ENCODE results near the gene RUNX1.

Gene RUNX1

GRCh38 chr21:34965200-34966174 is 83.6 kb downstream of the RUNX1 start:
- H3K27ac ChIP-seq (ENCODE audit: poor library complexity, severe bottlenecking) = peak overlapping the region; percentile 33
- no peak overlapping the region for H3K4me3 ChIP-seq (ENCODE audit: severe bottlenecking)
- no peaks in the 10 kb centered on the region for H3K27me3 ChIP-seq (ENCODE audit: insufficient read depth, poor library complexity, severe bottlenecking)
- TF ChIP-seq, protein P1, sequence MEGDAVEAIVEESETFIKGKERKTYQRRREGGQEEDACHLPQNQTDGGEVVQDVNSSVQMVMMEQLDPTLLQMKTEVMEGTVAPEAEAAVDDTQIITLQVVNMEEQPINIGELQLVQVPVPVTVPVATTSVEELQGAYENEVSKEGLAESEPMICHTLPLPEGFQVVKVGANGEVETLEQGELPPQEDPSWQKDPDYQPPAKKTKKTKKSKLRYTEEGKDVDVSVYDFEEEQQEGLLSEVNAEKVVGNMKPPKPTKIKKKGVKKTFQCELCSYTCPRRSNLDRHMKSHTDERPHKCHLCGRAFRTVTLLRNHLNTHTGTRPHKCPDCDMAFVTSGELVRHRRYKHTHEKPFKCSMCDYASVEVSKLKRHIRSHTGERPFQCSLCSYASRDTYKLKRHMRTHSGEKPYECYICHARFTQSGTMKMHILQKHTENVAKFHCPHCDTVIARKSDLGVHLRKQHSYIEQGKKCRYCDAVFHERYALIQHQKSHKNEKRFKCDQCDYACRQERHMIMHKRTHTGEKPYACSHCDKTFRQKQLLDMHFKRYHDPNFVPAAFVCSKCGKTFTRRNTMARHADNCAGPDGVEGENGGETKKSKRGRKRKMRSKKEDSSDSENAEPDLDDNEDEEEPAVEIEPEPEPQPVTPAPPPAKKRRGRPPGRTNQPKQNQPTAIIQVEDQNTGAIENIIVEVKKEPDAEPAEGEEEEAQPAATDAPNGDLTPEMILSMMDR (IDR thresholded peaks at IDR 0.05; ENCODE audit: poor library complexity, severe bottlenecking) = no peak
- H3K4me1 ChIP-seq (ENCODE audit: insufficient read depth, poor library complexity, severe bottlenecking) = peaks cover 15% of the 10 kb centered on the region
- no peaks in the 10 kb centered on the region for H3K36me3 ChIP-seq (ENCODE audit: low read depth)
- peak; percentile 40; the same call in 2 of the 3 replicates for ATAC-seq (ENCODE audit: low read depth)
- H3K9me3 ChIP-seq (ENCODE audit: severe bottlenecking) = no peaks in the 10 kb centered on the region
- no peak for DNase-seq (ENCODE audit: low spot score)

GRCh38 chr21:34962586-34963222 is 86.4 kb downstream of the RUNX1 start:
- Histone ChIP-seq H3K27me3 (ENCODE audit: insufficient read depth, poor library complexity, severe bottlenecking) (no peaks in the 10 kb centered on the region), H3K4me1 (ENCODE audit: insufficient read depth, poor library complexity, severe bottlenecking) (peaks cover 15% of the 10 kb centered on the region), H3K9me3 (ENCODE audit: severe bottlenecking) (no peaks in the 10 kb centered on the region), H3K4me3 (ENCODE audit: severe bottlenecking) (no peak overlapping the region), H3K27ac (ENCODE audit: poor library complexity, severe bottlenecking) (no peak overlapping the region), H3K36me3 (ENCODE audit: low read depth) (no peaks in the 10 kb centered on the region)
- DNase-seq (ENCODE audit: low spot score) (no peak), ATAC-seq (ENCODE audit: low read depth) (no peak)
- TF ChIP-seq, protein P1 (IDR thresholded peaks at IDR 0.05; ENCODE audit: poor library complexity, severe bottlenecking) = no peak

- no peak overlapping the region for H3K27ac ChIP-seq (ENCODE audit: poor library complexity, severe bottlenecking)
- H3K9me3 ChIP-seq (ENCODE audit: severe bottlenecking) = no peaks in the 10 kb centered on the region
- H3K36me3 ChIP-seq (ENCODE audit: low read depth) = no peaks in the 10 kb centered on the region
Observed at GRCh38 chr21:34962136-34962535, 87.0 kb downstream of the RUNX1 start.

GRCh38 chr21:34960687-34961086 is 88.4 kb downstream of the RUNX1 start:
- ATAC-seq (ENCODE audit: low read depth) (no peak), DNase-seq (ENCODE audit: low spot score) (no peak)
- H3K9me3 ChIP-seq (ENCODE audit: severe bottlenecking) = no peaks in the 10 kb centered on the region
- no peaks in the 10 kb centered on the region for H3K36me3 ChIP-seq (ENCODE audit: low read depth)
- H3K4me3 ChIP-seq (ENCODE audit: severe bottlenecking) = no peak overlapping the region
- TF ChIP-seq, protein P1 (IDR thresholded peaks at IDR 0.05; ENCODE audit: poor library complexity, severe bottlenecking) = no peak
- H3K4me1 ChIP-seq (ENCODE audit: insufficient read depth, poor library complexity, severe bottlenecking) = peaks cover 13% of the 10 kb centered on the region
- H3K27me3 ChIP-seq (ENCODE audit: insufficient read depth, poor library complexity, severe bottlenecking) = no peaks in the 10 kb centered on the region
- no peak overlapping the region for H3K27ac ChIP-seq (ENCODE audit: poor library complexity, severe bottlenecking)

More at GRCh38 chr21:34962136-34962535, 87.0 kb downstream of the RUNX1 start:
- no peaks in the 10 kb centered on the region for H3K27me3 ChIP-seq (ENCODE audit: insufficient read depth, poor library complexity, severe bottlenecking)
- no peak overlapping the region for H3K4me3 ChIP-seq (ENCODE audit: severe bottlenecking)
- TF ChIP-seq, protein P1 (IDR thresholded peaks at IDR 0.05; ENCODE audit: poor library complexity, severe bottlenecking) = no peak
- ATAC-seq (ENCODE audit: low read depth) = no peak
- DNase-seq (ENCODE audit: low spot score) = no peak
- H3K4me1 ChIP-seq (ENCODE audit: insufficient read depth, poor library complexity, severe bottlenecking) = peaks cover 15% of the 10 kb centered on the region

All from RWPE2 (cell line).